Measurements from ENCODE around the gene TSHZ3.

The TSHZ3 gene

GRCh38 chr19:31308781-31309180 lies 40.5 kb downstream of the TSHZ3 start:
- no peak for DNase-seq (ENCODE audit: low read depth)
- TF ChIP-seq, protein P1, sequence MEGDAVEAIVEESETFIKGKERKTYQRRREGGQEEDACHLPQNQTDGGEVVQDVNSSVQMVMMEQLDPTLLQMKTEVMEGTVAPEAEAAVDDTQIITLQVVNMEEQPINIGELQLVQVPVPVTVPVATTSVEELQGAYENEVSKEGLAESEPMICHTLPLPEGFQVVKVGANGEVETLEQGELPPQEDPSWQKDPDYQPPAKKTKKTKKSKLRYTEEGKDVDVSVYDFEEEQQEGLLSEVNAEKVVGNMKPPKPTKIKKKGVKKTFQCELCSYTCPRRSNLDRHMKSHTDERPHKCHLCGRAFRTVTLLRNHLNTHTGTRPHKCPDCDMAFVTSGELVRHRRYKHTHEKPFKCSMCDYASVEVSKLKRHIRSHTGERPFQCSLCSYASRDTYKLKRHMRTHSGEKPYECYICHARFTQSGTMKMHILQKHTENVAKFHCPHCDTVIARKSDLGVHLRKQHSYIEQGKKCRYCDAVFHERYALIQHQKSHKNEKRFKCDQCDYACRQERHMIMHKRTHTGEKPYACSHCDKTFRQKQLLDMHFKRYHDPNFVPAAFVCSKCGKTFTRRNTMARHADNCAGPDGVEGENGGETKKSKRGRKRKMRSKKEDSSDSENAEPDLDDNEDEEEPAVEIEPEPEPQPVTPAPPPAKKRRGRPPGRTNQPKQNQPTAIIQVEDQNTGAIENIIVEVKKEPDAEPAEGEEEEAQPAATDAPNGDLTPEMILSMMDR (IDR thresholded peaks at IDR 0.05; ENCODE audit: insufficient read depth, low read depth, low read length, missing control alignments) = no peak
- H3K4me3 ChIP-seq (ENCODE audit: low read depth, low read length) = no peak overlapping the region

- H3K4me3 ChIP-seq (ENCODE audit: low read depth, low read length) = no peak overlapping the region
- TF ChIP-seq, protein P1 (IDR thresholded peaks at IDR 0.05; ENCODE audit: insufficient read depth, low read depth, low read length, missing control alignments) = no peak
- DNase-seq (ENCODE audit: low read depth) = no peak
These were observed 42.1 kb downstream of the TSHZ3 start for GRCh38 chr19:31307071-31307669.

GRCh38 chr19:31306006-31306753 lies 43.1 kb downstream of the TSHZ3 start:
- H3K4me3 ChIP-seq (ENCODE audit: low read depth, low read length) = no peak overlapping the region
- DNase-seq (ENCODE audit: low read depth) = no peak
- TF ChIP-seq, protein P1 (IDR thresholded peaks at IDR 0.05; ENCODE audit: insufficient read depth, low read depth, low read length, missing control alignments) = no peak

DNA sequence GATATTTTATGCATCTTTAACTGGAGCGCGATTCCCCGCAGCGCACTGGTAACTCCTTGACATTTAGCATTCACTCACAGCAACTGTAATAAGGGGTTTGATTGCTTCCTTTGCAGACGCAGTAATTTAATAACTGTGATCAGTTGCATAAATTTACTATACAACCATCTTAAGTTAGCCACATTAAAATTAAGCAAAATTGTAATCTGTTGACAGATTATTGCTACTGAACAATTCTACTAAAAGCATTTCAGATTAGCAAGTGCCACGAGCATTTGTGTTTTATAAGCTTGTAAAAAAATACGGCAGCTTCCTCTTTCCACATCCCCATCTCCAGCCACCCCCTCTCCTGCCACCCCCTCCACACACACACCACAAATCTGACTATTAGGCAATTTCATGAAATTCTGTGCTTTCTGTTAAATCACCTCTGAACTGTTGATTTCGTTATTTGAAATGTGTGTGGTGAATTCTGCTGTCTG lies 44.4 kb downstream of the TSHZ3 start:
- TF ChIP-seq, protein P1 (IDR thresholded peaks at IDR 0.05; ENCODE audit: insufficient read depth, low read depth, low read length, missing control alignments) = no peak
- no peak for DNase-seq (ENCODE audit: low read depth)
- no peak overlapping the region for H3K4me3 ChIP-seq (ENCODE audit: low read depth, low read length)

DNA sequence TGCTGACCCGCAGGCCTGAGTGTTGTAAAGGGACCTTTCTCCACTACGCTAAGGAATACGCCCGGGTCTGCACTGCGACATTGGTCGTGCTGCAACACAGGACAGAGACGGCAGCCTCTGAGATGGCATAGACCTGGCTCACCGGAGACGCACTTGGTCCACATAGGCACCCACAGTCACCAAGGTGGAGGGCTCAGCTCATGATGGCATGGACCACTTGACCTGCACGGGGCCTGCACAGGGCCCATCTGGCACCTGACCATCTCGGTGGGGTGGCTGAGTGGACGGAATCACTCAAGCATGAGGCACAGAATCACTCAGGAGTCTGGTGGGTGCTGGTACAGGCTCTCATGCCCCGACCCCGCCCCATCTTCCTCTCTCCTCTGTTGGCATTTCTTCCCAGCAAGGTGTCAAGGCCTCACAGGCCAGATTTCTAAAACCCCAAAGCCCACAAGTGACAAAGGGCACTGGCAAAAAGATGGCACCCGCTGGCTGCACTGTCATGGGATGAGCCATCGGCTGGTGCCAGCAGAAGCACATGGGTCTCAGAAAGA lies 45.9 kb downstream of the TSHZ3 start:
- H3K4me3 ChIP-seq (ENCODE audit: low read depth, low read length) = no peak overlapping the region
- DNase-seq (ENCODE audit: low read depth) = no peak
- TF ChIP-seq, protein P1 (IDR thresholded peaks at IDR 0.05; ENCODE audit: insufficient read depth, low read depth, low read length, missing control alignments) = no peak

- DNase-seq (ENCODE audit: low read depth) = no peak
- H3K4me3 ChIP-seq (ENCODE audit: low read depth, low read length) = no peak overlapping the region
These were observed 47.8 kb downstream of the TSHZ3 start for GRCh38 chr19:31301306-31301980.

More at GRCh38 chr19:31301306-31301980, 47.8 kb downstream of the TSHZ3 start:
- TF ChIP-seq, protein P1 (IDR thresholded peaks at IDR 0.05; ENCODE audit: insufficient read depth, low read depth, low read length, missing control alignments) = no peak

Data from GM12865 (cell line).